Epithelial cell of proximal tubule (primary cell): ENCODE results near the gene YARS2. TPM values are rescaled to one million over a fixed set of nuclear protein-coding genes. Genes with fewer than 3 reads are reported as not detected.

Source experiments
- DNase-seq: peaks from one replicate; pipeline ENCODE4 v3.0.0-alpha.2; 2011; ENCODE audit warnings: low read depth
- H3K4me3 ChIP-seq: 2 replicates; pipeline ENCODE4 v1.5.1; 2011; ENCODE audit warnings: low read depth, mild to moderate bottlenecking, low read length
- total RNA-seq: library from RNA; depleted of rRNA; stranded (reverse); fragments of >200 nt; gene quantifications from 2 replicates; pipeline ENCODE4 v1.2.3, GENCODE V29; 2015
- TF ChIP-seq, protein P1 (sequence below): conservative IDR thresholded peaks from 2 replicates; pipeline ENCODE4 v1.5.1; 2012; ENCODE audit warnings: low read depth, mild to moderate bottlenecking, low read length

The YARS2 gene
- total RNA-seq, 1 donor from 2014 or later, result 37.5 TPM

DNA sequence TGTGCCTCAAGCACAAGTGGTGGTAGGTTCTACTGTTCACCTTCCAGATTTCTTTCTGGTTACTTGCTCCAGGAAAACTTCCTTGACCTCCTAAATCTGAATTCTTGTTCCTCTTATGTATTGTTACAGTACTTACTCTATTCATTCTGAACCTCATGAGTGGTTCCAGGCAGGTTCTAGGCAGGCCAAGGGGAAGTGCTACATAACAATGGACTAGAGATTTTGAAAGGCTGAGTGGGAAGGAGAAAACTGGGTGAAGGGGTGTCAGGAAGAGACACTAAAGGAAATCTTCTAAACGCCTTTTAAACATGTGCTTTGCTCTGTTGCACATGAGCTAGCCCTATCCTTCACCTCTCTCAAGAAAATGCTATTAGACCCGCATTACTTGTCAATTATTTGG lies 1.6 kb downstream of the YARS2 start:
- H3K4me3 ChIP-seq, result peak overlapping the region; percentile 95
- DNase-seq, result no peak
- TF ChIP-seq, protein P1, sequence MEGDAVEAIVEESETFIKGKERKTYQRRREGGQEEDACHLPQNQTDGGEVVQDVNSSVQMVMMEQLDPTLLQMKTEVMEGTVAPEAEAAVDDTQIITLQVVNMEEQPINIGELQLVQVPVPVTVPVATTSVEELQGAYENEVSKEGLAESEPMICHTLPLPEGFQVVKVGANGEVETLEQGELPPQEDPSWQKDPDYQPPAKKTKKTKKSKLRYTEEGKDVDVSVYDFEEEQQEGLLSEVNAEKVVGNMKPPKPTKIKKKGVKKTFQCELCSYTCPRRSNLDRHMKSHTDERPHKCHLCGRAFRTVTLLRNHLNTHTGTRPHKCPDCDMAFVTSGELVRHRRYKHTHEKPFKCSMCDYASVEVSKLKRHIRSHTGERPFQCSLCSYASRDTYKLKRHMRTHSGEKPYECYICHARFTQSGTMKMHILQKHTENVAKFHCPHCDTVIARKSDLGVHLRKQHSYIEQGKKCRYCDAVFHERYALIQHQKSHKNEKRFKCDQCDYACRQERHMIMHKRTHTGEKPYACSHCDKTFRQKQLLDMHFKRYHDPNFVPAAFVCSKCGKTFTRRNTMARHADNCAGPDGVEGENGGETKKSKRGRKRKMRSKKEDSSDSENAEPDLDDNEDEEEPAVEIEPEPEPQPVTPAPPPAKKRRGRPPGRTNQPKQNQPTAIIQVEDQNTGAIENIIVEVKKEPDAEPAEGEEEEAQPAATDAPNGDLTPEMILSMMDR, result no peak

DNA sequence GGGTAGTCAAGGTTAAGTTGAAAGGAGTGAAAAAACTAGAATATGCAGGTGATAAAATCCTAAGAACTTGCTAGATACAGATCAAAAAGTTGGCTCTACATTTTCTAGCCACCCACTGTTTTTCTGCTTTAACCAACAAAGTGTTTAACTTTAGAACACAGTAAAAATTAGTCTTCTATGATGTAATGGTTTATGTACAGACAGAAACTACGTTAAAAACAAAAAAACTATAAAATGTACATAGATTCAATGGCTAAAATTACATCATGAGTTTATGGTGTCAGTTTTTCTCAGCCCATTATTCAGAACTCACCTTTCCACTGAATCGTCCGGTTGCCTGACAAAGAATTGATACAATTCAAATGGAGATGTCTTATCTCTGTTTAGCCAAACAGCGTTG lies 2.1 kb downstream of the YARS2 start:
- H3K4me3 ChIP-seq, result peak overlapping the region; percentile 95
- DNase-seq, result no peak
- TF ChIP-seq, protein P1, result no peak

DNA sequence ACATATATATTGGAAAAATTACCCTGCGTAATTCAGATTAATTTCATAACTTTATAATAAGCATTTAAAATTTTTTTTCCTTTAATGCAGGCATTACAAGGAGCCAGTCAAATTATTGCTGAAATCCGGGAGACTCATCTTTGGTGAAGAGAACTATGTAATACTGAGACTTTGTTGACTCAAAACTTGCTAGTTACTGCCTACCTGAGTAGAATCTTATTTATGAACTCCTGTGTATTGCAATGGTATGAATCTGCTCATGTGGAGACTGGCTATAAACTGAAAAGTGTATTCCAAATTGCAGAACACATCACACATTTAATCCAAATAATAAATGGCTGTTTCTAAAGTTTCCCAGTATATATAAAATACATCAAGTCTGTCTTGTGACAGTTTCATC lies 12.4 kb downstream of the YARS2 start:
- no peak overlapping the region for H3K4me3 ChIP-seq
- TF ChIP-seq, protein P1, result no peak
- DNase-seq, result no peak

DNA sequence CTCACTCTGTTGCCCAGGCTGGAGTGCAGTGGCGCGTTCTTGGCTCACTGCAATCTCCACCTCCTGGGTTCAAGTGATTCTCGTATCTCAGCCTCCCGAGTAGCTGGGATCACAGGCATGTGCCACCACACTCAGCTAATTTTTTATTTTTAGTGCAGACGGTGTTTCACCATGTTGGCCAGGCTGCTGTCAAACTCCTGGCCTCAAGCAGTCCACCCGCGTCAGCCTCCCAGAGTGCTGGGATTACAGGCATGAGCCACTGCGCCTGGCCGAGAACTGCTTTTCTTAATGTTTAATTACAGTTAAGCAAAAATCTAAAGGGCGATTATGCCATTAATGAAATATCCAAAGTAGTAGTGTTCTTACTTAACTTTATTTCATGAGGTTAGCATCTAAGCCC lies 13.6 kb downstream of the YARS2 start:
- TF ChIP-seq, protein P1, result no peak
- no peak for DNase-seq
- no peak overlapping the region for H3K4me3 ChIP-seq

DNA sequence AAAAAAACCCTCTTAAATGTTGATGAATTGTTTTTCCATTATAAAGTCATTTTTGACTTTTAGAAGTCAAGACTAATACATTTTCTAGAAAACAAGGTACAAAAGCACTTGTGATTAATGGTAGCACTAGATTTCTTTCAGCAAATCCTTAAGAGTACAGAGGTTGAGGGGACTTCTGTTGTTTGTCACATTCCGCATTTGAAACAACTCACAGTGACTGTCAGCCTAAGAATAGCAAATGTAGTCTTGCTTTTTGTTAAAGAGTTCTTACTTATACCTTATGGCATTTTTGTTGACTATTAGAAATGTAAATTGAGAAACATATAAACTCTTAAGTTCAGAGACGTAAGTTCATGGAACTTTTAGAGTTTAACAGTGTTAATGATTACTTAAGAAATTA lies 16.4 kb downstream of the YARS2 start:
- TF ChIP-seq, protein P1, result no peak
- DNase-seq, result no peak
- no peak overlapping the region for H3K4me3 ChIP-seq

DNA sequence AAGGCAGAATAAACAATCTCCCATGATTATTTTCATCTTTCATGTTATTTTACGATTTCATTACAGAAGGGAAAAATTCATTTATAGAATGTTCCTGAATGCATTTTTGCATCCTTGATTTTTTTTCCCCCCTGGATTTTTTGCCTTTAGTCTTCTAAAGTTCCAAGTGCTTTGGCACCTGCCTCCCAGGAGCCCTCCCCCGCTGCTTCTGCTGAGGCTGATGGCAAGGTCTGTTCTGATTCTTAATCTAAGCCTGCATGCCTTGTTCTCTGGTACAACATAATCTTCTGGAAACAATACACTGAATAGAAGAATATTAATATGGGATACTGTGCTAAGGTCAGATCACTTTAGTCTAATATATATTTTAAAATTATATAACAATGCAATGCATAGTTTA lies 18.0 kb downstream of the YARS2 start:
- no peak for DNase-seq
- H3K4me3 ChIP-seq, result no peak overlapping the region
- TF ChIP-seq, protein P1, result no peak

DNA sequence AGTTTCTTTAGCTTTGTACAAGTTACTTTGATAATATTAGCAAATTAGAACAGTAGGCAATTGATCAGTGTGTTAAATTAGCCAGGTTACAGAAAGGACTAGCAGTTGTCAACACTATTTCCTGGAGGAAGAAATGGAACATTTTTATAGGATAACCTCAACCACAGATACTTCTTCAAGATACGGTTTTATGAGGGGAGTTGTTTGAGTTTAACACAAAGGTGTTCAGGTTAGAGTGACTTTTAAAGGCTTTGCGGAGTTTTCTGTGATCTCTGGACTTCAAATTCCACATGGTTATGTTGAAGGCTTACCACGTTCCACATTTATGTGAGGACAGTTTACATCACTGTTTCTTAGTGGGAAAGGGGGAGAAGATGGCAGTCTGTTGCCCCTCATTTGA lies 19.3 kb downstream of the YARS2 start:
- TF ChIP-seq, protein P1, result no peak
- H3K4me3 ChIP-seq, result no peak overlapping the region
- DNase-seq, result no peak
